Neural crest cell (in vitro differentiated cells): ENCODE data around the gene DVL3. TPM values are rescaled to one million over a fixed set of nuclear protein-coding genes. Genes with fewer than 3 reads are reported as not detected.
A peak's percentile ranks its signal among the peaks of the same experiment; 100 is the strongest.

Experiments
- DNase-seq: peaks from one replicate; pipeline ENCODE4 v3.0.0; 2021; ENCODE audit warnings: low read depth, mixed read lengths, low spot score
- H3K27ac Mint-ChIP-seq: one replicate; pipeline ENCODE4 v1.8.0; 2021; ENCODE audit warnings: mild to moderate bottlenecking, mixed read lengths; ENCODE audit not compliant: unreplicated experiment
- H3K27me3 Mint-ChIP-seq: 2 replicates; pipeline ENCODE4 v1.8.0; 2021; ENCODE audit warnings: low read depth, mild to moderate bottlenecking, mixed read lengths
- H3K36me3 Mint-ChIP-seq: 2 replicates; pipeline ENCODE4 v1.8.0; 2021; ENCODE audit warnings: low read depth, mild to moderate bottlenecking, mixed read lengths
- H3K4me1 Mint-ChIP-seq: 2 replicates; pipeline ENCODE4 v1.8.0; 2021; ENCODE audit warnings: mixed read lengths
- H3K4me3 Mint-ChIP-seq: one replicate; pipeline ENCODE4 v1.8.0; 2021; ENCODE audit warnings: mild to moderate bottlenecking, mixed read lengths
- H3K9me3 Mint-ChIP-seq: 2 replicates; pipeline ENCODE4 v1.8.0; 2021; ENCODE audit warnings: mixed read lengths
- total RNA-seq: library from RNA; stranded (reverse); gene quantifications from 2 replicates; pipeline ENCODE4 v1.2.1, GENCODE V29; 2021
- TF ChIP-seq, protein P1 (sequence below): fragments of 200-600 bp; sonication (generic); conservative IDR thresholded peaks from 2 replicates; pipeline ENCODE4 v1.5.0; 2021; ENCODE audit warnings: antibody characterized with exemption, mild to moderate bottlenecking

DVL3 gene
- total RNA-seq, 1 donor from 2014 or later, result 93.8 TPM

DNA sequence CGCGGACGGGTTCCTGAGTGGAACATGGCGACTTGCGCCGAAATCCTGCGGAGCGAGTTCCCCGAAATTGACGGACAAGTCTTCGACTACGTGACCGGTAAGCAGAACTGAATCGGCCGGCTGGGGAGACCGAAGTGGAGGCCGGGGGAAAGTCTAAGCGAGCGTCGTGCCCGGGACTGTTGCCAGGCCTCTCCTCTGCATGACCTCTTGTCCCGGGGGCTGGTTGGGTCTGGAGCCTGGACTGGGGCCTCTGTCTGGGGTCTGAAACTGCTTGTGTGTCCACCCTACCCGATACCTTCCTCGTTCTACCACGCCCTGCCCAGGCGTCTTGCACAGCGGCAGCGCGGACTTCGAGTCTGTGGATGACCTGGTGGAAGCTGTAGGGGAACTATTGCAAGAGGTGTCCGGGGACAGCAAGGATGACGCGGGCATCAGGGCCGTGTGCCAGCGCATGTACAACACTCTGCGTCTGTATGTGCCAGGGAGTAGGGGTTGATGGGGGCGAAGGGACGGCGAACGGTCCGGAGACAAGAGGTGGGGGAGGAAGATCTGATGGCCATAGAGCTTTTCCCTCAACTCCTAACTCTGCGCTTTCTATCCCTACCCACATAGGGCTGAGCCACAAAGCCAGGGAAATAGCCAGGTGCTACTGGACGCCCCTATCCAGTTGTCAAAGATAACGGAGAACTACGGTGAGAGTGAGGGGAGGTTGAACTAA, 31.2 kb downstream of the DVL3 start, which contains the start of gene ABCF3:
Gene ABCF3 (plus strand): TSS at position 16 of the 718 bp plus-strand sequence. CDS start 9 bp downstream, at position 25.
- H3K9me3 Mint-ChIP-seq, result no peaks in the 10 kb centered on the region
- H3K4me1 Mint-ChIP-seq, result peaks cover 30% of the 10 kb centered on the region
- H3K36me3 Mint-ChIP-seq, result peaks cover 6% of the 10 kb centered on the region
- H3K27ac Mint-ChIP-seq, result peak within 1 kb of the TSS; percentile 97
- peak within 1 kb of the TSS; percentile 96 for H3K4me3 Mint-ChIP-seq
- DNase-seq, result no peak
- TF ChIP-seq, protein P1, sequence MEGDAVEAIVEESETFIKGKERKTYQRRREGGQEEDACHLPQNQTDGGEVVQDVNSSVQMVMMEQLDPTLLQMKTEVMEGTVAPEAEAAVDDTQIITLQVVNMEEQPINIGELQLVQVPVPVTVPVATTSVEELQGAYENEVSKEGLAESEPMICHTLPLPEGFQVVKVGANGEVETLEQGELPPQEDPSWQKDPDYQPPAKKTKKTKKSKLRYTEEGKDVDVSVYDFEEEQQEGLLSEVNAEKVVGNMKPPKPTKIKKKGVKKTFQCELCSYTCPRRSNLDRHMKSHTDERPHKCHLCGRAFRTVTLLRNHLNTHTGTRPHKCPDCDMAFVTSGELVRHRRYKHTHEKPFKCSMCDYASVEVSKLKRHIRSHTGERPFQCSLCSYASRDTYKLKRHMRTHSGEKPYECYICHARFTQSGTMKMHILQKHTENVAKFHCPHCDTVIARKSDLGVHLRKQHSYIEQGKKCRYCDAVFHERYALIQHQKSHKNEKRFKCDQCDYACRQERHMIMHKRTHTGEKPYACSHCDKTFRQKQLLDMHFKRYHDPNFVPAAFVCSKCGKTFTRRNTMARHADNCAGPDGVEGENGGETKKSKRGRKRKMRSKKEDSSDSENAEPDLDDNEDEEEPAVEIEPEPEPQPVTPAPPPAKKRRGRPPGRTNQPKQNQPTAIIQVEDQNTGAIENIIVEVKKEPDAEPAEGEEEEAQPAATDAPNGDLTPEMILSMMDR, result no peak
- H3K27me3 Mint-ChIP-seq, result no peaks in the 10 kb centered on the region

DNA sequence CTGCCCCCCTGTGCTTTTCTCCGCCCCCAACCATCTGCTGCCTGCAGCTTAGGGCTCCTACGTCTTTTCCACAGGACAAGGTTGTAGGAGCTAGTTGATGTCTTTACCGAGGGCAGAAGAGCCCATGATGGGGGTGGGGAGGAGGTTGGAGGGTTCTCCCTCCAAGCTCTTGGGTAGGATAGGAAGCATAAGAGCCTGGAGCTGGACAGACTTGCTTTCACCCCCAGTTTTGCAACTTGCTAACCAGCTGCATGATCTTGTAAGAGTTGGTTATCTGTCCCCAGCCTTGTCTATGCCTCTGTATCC, 31.7 kb downstream of the DVL3 start:
- no peaks in the 10 kb centered on the region for H3K27me3 Mint-ChIP-seq
- no peak overlapping the region for H3K27ac Mint-ChIP-seq
- H3K36me3 Mint-ChIP-seq, result peaks cover 6% of the 10 kb centered on the region
- no peak for DNase-seq
- peaks cover 30% of the 10 kb centered on the region for H3K4me1 Mint-ChIP-seq
- no peaks in the 10 kb centered on the region for H3K9me3 Mint-ChIP-seq
- TF ChIP-seq, protein P1, result no peak
- peak overlapping the region; percentile 96 for H3K4me3 Mint-ChIP-seq

DNA sequence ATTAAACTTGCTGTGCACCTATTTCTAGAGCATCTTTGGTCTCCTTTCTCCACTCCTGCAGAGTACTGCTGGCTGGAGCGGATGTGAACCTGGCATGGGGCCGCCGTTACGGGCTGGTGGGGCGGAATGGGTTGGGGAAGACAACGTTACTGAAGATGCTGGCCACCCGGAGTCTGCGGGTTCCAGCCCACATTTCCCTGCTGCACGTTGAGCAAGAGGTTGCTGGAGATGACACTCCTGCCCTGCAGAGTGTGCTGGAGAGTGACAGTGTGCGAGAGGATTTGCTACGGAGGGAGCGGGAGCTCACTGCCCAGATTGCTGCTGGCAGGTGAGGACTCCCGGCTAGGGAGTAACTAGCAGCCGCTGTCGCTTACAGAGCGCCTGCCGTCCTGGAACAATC, 32.9 kb downstream of the DVL3 start:
- peaks cover 30% of the 10 kb centered on the region for H3K4me1 Mint-ChIP-seq
- TF ChIP-seq, protein P1, result no peak

DNA sequence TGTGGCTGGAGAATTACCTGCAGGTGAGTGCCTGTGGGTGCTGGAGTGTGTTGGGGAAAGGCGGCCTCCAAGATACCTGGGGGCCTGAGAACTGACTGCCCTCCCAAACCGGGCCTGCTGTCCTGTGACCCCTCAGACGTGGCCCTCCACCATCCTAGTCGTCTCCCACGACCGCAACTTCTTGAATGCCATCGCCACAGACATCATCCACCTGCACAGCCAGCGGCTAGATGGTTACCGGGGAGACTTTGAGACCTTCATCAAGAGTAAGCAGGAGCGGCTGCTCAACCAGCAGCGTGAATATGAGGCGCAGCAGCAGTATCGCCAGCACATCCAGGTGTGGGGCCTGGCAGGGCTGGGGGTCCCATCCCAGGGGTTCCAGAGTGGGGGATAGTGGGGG, 34.2 kb downstream of the DVL3 start:
- H3K4me1 Mint-ChIP-seq, result peaks cover 30% of the 10 kb centered on the region
- peaks cover 4% of the 10 kb centered on the region for H3K36me3 Mint-ChIP-seq
- no peak overlapping the region for H3K27ac Mint-ChIP-seq
- no peaks in the 10 kb centered on the region for H3K27me3 Mint-ChIP-seq
- peak overlapping the region; percentile 96 for H3K4me3 Mint-ChIP-seq
- TF ChIP-seq, protein P1, result no peak
- no peak for DNase-seq
- no peaks in the 10 kb centered on the region for H3K9me3 Mint-ChIP-seq

More for the DNA sequence above, 32.9 kb downstream of the DVL3 start:
- Mint-ChIP-seq H3K9me3 (no peaks in the 10 kb centered on the region), H3K27ac (no peak overlapping the region), H3K27me3 (no peaks in the 10 kb centered on the region), H3K4me3 (peak overlapping the region; percentile 96), H3K36me3 (peaks cover 5% of the 10 kb centered on the region)
- DNase-seq, result no peak

DNA sequence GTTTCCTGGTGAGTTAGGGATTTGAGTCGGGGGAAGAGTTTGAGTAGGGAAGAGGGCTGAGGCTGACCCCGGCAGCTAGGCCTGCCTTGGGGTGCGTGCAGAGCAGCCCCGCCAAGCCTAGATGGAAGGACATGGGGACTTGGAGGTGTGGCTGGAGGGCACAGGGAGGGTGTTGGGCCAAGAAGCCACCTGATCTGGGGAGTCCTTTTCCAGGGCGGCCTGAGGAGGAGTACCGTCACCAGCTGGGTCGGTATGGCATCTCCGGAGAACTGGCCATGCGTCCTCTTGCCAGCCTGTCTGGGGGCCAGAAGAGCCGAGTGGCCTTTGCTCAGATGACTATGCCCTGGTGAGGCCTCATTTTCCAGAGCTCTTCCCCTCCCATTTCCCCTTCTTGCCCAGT, 37.7 kb downstream of the DVL3 start:
- no peak overlapping the region for H3K4me3 Mint-ChIP-seq
- TF ChIP-seq, protein P1, result no peak
- H3K36me3 Mint-ChIP-seq, result peaks cover 4% of the 10 kb centered on the region
- H3K27me3 Mint-ChIP-seq, result no peaks in the 10 kb centered on the region
- no peak overlapping the region for H3K27ac Mint-ChIP-seq
- peaks cover under 1% of the 10 kb centered on the region for H3K4me1 Mint-ChIP-seq
- H3K9me3 Mint-ChIP-seq, result no peaks in the 10 kb centered on the region
- DNase-seq, result no peak
